Duodenal mucosa (tissue), 2 donors: ENCODE measurements around the gene C18orf63.

Experiments used
- H3K27ac ChIP-seq: one replicate; pipeline ENCODE4 v1.7.0; 2013; ENCODE audit warnings: low read depth, low read length
- H3K27me3 ChIP-seq, 2 donors: one replicate each; pipeline ENCODE4 v1.7.0; 2013; ENCODE audit warnings: low read length in 2 of 2, control low read depth in 1 of 2; ENCODE audit not compliant: insufficient read depth in 2 of 2, control insufficient read depth in 1 of 2
- H3K36me3 ChIP-seq, 2 donors: one replicate each; pipeline ENCODE4 v1.7.0; 2013; ENCODE audit warnings: low read length in 2 of 2, control low read depth in 1 of 2; ENCODE audit not compliant: insufficient read depth in 2 of 2, control insufficient read depth in 1 of 2
- H3K4me1 ChIP-seq, 2 donors: one replicate each; pipeline ENCODE4 v1.7.0; 2013; ENCODE audit warnings: low read length in 2 of 2, control low read depth in 1 of 2; ENCODE audit not compliant: insufficient read depth in 2 of 2, control insufficient read depth in 1 of 2
- H3K4me3 ChIP-seq, 2 donors: one replicate each; pipeline ENCODE4 v1.7.0; 2013; ENCODE audit warnings: low read length in 2 of 2, low read depth in 1 of 2
- H3K9ac ChIP-seq, 2 donors: one replicate each; pipeline ENCODE4 v1.7.0; 2013; ENCODE audit warnings: low read length in 2 of 2, low read depth in 1 of 2
- H3K9me3 ChIP-seq, 2 donors: one replicate each; pipeline ENCODE4 v1.7.0; 2013; ENCODE audit warnings: low read length in 2 of 2, control low read depth in 1 of 2; ENCODE audit not compliant: control insufficient read depth in 1 of 2

Gene C18orf63

GRCh38 chr18:74342416-74343043, 26.9 kb downstream of the C18orf63 start:
- no peak overlapping the region for H3K4me3 ChIP-seq
- no peaks in the 10 kb centered on the region for H3K27me3 ChIP-seq
- H3K36me3 ChIP-seq = no peaks in the 10 kb centered on the region
- no peaks in the 10 kb centered on the region for H3K4me1 ChIP-seq
- H3K9ac ChIP-seq = no peak overlapping the region
- H3K9me3 ChIP-seq = no peaks in the 10 kb centered on the region
- H3K27ac ChIP-seq = no peak overlapping the region

- Histone ChIP-seq H3K4me3 (no peak overlapping the region), H3K36me3 (no peaks in the 10 kb centered on the region), H3K27ac (no peak overlapping the region), H3K27me3 (no peaks in the 10 kb centered on the region), H3K4me1 (no peaks in the 10 kb centered on the region), H3K9ac (no peak overlapping the region), H3K9me3 (no peaks in the 10 kb centered on the region)
Observed at GRCh38 chr18:74346206-74346605, 30.6 kb downstream of the C18orf63 start.

- H3K9me3 ChIP-seq = no peaks in the 10 kb centered on the region
- no peaks in the 10 kb centered on the region for H3K27me3 ChIP-seq
- no peak overlapping the region for H3K9ac ChIP-seq
- H3K4me3 ChIP-seq = no peak overlapping the region
- no peaks in the 10 kb centered on the region for H3K4me1 ChIP-seq
- H3K27ac ChIP-seq = no peak overlapping the region
- H3K36me3 ChIP-seq = no peaks in the 10 kb centered on the region
Observed at GRCh38 chr18:74348581-74348980, 32.9 kb downstream of the C18orf63 start.

GRCh38 chr18:74351354-74351753, 35.7 kb downstream of the C18orf63 start:
- Histone ChIP-seq H3K36me3 (no peaks in the 10 kb centered on the region), H3K9ac (no peak overlapping the region), H3K27ac (no peak overlapping the region), H3K9me3 (no peaks in the 10 kb centered on the region), H3K4me1 (no peaks in the 10 kb centered on the region), H3K27me3 (no peaks in the 10 kb centered on the region), H3K4me3 (no peak overlapping the region)

GRCh38 chr18:74353169-74353775, 37.6 kb downstream of the C18orf63 start:
- Histone ChIP-seq H3K4me3 (no peak overlapping the region), H3K9ac (no peak overlapping the region), H3K27ac (no peak overlapping the region), H3K4me1 (peaks cover 0 to 3% of the 10 kb centered on the region in 2 donors), H3K36me3 (no peaks in the 10 kb centered on the region), H3K27me3 (no peaks in the 10 kb centered on the region), H3K9me3 (no peaks in the 10 kb centered on the region)

GRCh38 chr18:74356959-74357358, 41.3 kb downstream of the C18orf63 start:
- peaks cover 0 to 3% of the 10 kb centered on the region in 2 donors for H3K4me1 ChIP-seq
- no peaks in the 10 kb centered on the region for H3K9me3 ChIP-seq
- H3K36me3 ChIP-seq = no peaks in the 10 kb centered on the region
- no peaks in the 10 kb centered on the region for H3K27me3 ChIP-seq
- H3K4me3 ChIP-seq = no peak overlapping the region
- no peak overlapping the region for H3K9ac ChIP-seq
- no peak overlapping the region for H3K27ac ChIP-seq

GRCh38 chr18:74360852-74361655, 45.4 kb downstream of the C18orf63 start:
- Histone ChIP-seq H3K27me3 (no peaks in the 10 kb centered on the region), H3K27ac (no peak overlapping the region), H3K9me3 (no peaks in the 10 kb centered on the region), H3K4me1 (peaks cover 0 to 3% of the 10 kb centered on the region in 2 donors), H3K36me3 (no peaks in the 10 kb centered on the region), H3K4me3 (no peak overlapping the region), H3K9ac (no peak overlapping the region)

GRCh38 chr18:74367905-74368304, 52.3 kb downstream of the C18orf63 start:
- H3K4me3 ChIP-seq = no peak overlapping the region
- H3K27ac ChIP-seq = no peak overlapping the region
- H3K4me1 ChIP-seq = peaks cover 0 to 13% of the 10 kb centered on the region in 2 donors
- H3K36me3 ChIP-seq = no peaks in the 10 kb centered on the region
- H3K27me3 ChIP-seq = no peaks in the 10 kb centered on the region
- no peaks in the 10 kb centered on the region for H3K9me3 ChIP-seq
- no peak overlapping the region for H3K9ac ChIP-seq

GRCh38 chr18:74368901-74369705, 53.5 kb downstream of the C18orf63 start:
- Histone ChIP-seq H3K4me3 (peak overlapping the region; percentile 61 to 64), H3K9ac (peak overlapping the region; percentile 6 to 54), H3K36me3 (no peaks in the 10 kb centered on the region), H3K4me1 (peaks cover 0 to 13% of the 10 kb centered on the region in 2 donors), H3K27ac (no peak overlapping the region), H3K9me3 (no peaks in the 10 kb centered on the region), H3K27me3 (no peaks in the 10 kb centered on the region)
